Natural killer cell (primary cell): Measurements from ENCODE around the gene NHLRC2. TPM values are rescaled to one million over a fixed set of nuclear protein-coding genes. Genes with fewer than 3 reads are reported as not detected.

Source experiments
- ATAC-seq, 3 donors: fragments of 150-1000 bp in 2 of 3; fragments of 200-7000 bp in 1 of 3; cut with Tn5 transposase; 1 replicate in 1 of 3; 2 replicates in 2 of 3; pipeline ENCODE4 v1.10.0; 2021; ENCODE audit warnings: mild to moderate bottlenecking in 2 of 3, moderate library complexity in 2 of 3
- DNase-seq, 2 donors: peaks; one replicate each; pipeline versions ENCODE4 v3.0.0 to v3.0.0-alpha.2; 2013 to 2021; ENCODE audit warnings: mixed read lengths in 1 of 2
- H3K27ac ChIP-seq: one replicate; pipeline ENCODE4 v1.5.1; 2013; ENCODE audit warnings: mild to moderate bottlenecking, low read length
- H3K27me3 ChIP-seq: one replicate; pipeline ENCODE4 v1.6.1; 2013; ENCODE audit warnings: low read length; ENCODE audit not compliant: control insufficient read depth, insufficient read depth
- H3K36me3 ChIP-seq: one replicate; pipeline ENCODE4 v1.6.1; 2013; ENCODE audit warnings: low read length; ENCODE audit not compliant: control insufficient read depth, insufficient read depth
- H3K4me1 ChIP-seq: one replicate; pipeline ENCODE4 v1.6.1; 2013; ENCODE audit warnings: low read length; ENCODE audit not compliant: control insufficient read depth, insufficient read depth
- H3K4me3 ChIP-seq: one replicate; pipeline ENCODE4 v1.5.1; 2013; ENCODE audit warnings: low read length
- H3K9me3 ChIP-seq: one replicate; pipeline ENCODE4 v1.6.1; 2013; ENCODE audit warnings: low read length; ENCODE audit not compliant: control insufficient read depth, insufficient read depth
- H3K27ac Mint-ChIP-seq, 2 donors: one replicate each; pipeline ENCODE4 v1.8.0; 2022; ENCODE audit warnings: mild to moderate bottlenecking in 2 of 2, mixed read lengths in 2 of 2, moderate library complexity in 1 of 2
- H3K27me3 Mint-ChIP-seq, 2 donors: one replicate each; pipeline ENCODE4 v1.8.0; 2022; ENCODE audit warnings: low read depth in 2 of 2, mixed read lengths in 2 of 2
- H3K36me3 Mint-ChIP-seq: one replicate; pipeline ENCODE4 v1.8.0; 2022; ENCODE audit warnings: mixed read lengths
- H3K4me1 Mint-ChIP-seq, 2 donors: one replicate each; pipeline ENCODE4 v1.8.0; 2022; ENCODE audit warnings: mixed read lengths in 2 of 2
- H3K4me3 Mint-ChIP-seq: one replicate; pipeline ENCODE4 v1.8.0; 2022; ENCODE audit warnings: mild to moderate bottlenecking, moderate library complexity, mixed read lengths
- H3K9me3 Mint-ChIP-seq, 2 donors: one replicate each; pipeline ENCODE4 v1.8.0; 2022; ENCODE audit warnings: mixed read lengths in 2 of 2
- WGBS: methylation state at CpG from one replicate; pipeline ENCODE4 v1.1.7; 2013; ENCODE audit warnings: missing lambda C conversion rate; ENCODE audit not compliant: insufficient coverage; 5-methylcytosine and 5-hydroxymethylcytosine counted together
- intact Hi-C: fragments of 100-400 bp; cut with micrococcal nuclease; formaldehyde crosslinking; loops from one replicate; pipeline ENCODE4 v1.14.2; 2022
- total RNA-seq, 4 donors: library from RNA; stranded (reverse); fragments of 120-200 nt in 1 of 4; gene quantifications; one replicate each; pipeline versions ENCODE4 v1.2.3 to v1.2.4, GENCODE V29; 2013 to 2022
- TF ChIP-seq, protein P1 (sequence below): fragments of 200-600 bp; IDR thresholded peaks from one replicate; pipeline ENCODE4 v1.8.0; 2022; ENCODE audit warnings: antibody characterized with exemption

NHLRC2 gene
- total RNA-seq, 3 donors from 2014 or later (not counting 1 experiment from before 2014, with no cell fraction given) = 19.0 to 24.7 (median 22.4) TPM

DNA sequence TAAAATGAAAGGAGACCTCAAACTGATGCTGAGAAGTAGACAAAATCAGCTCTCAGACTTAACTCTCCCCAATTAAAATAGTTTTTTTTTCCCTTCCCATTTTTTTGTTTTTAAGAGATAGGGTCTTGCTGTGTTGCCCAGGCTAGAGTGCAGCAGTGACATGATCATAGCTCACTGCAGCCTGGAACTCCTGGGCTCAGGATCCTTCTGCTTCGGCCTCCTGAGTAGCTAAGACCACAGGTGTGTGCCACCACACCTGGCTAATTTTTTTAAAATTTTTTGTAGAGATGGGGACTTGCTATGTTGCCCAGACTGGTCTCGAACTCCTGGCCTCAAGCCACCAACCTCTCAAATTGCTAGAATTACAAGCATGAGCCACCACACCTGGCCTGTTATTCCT lies 61.1 kb downstream of the NHLRC2 start:
- intact Hi-C loops = no loop called here
- Mint-ChIP-seq H3K27me3 (no peaks in the 10 kb centered on the region), H3K27ac (no peak overlapping the region)

DNA sequence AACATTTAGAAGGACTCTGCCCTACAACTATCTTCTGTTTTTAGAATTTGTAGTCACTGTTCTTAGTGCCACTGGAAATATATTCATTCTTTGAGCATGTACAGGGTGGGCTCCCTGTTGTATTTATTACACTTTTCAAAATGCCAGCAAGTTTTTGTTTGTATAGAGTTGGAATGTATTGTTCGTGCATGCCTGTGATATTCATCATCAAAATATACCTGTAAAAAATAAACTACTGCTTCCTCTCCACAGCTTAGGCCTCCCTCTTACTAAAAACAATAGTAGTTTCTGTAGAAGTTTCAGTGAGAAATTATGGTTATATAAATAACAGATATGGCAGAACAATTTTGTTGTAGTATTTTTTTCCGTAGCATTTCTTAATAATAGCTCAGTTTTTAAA lies 61.6 kb downstream of the NHLRC2 start:
- no CpG with 5 or more reads among the region's 2 CpGs for WGBS
- TF ChIP-seq, protein P1, sequence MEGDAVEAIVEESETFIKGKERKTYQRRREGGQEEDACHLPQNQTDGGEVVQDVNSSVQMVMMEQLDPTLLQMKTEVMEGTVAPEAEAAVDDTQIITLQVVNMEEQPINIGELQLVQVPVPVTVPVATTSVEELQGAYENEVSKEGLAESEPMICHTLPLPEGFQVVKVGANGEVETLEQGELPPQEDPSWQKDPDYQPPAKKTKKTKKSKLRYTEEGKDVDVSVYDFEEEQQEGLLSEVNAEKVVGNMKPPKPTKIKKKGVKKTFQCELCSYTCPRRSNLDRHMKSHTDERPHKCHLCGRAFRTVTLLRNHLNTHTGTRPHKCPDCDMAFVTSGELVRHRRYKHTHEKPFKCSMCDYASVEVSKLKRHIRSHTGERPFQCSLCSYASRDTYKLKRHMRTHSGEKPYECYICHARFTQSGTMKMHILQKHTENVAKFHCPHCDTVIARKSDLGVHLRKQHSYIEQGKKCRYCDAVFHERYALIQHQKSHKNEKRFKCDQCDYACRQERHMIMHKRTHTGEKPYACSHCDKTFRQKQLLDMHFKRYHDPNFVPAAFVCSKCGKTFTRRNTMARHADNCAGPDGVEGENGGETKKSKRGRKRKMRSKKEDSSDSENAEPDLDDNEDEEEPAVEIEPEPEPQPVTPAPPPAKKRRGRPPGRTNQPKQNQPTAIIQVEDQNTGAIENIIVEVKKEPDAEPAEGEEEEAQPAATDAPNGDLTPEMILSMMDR = no peak
- no peaks in the 10 kb centered on the region for H3K27me3 Mint-ChIP-seq

More for the DNA sequence above, 61.1 kb downstream of the NHLRC2 start:
- Histone ChIP-seq H3K27ac (no peak overlapping the region), H3K4me3 (no peak overlapping the region), H3K4me1 (no peaks in the 10 kb centered on the region), H3K9me3 (no peaks in the 10 kb centered on the region), H3K36me3 (peaks cover 6% of the 10 kb centered on the region), H3K27me3 (no peaks in the 10 kb centered on the region)
- WGBS = 100% methylated on average over 1 of the region's 2 CpGs
- Mint-ChIP-seq H3K4me1 (no peaks in the 10 kb centered on the region), H3K9me3 (no peaks in the 10 kb centered on the region), H3K4me3 (no peak overlapping the region), H3K36me3 (peaks cover 6% of the 10 kb centered on the region)
- no peak for ATAC-seq
- no peak for DNase-seq
- TF ChIP-seq, protein P1 = no peak

DNA sequence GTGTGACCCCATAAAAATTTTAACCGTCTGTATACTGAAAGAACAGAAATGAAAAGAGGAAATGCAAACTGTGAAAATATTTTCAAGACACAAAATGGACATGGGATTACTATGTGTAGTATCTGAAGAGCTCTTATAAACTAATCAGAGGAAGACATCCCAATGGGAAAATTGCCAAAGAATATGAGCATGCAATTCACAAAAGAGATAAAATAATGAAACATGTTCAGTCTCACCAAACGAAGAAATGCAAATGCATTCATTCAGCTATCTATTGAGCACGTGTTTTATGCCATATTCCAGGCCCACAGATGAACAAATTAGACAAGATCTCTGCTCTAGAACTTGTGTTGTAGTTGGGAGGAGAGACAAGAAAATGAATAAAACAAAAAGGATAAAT lies 63.2 kb downstream of the NHLRC2 start:
- Histone ChIP-seq H3K9me3 (no peaks in the 10 kb centered on the region), H3K4me3 (no peak overlapping the region), H3K27me3 (no peaks in the 10 kb centered on the region), H3K27ac (no peak overlapping the region), H3K36me3 (no peaks in the 10 kb centered on the region), H3K4me1 (no peaks in the 10 kb centered on the region)
- WGBS = 92% methylated on average over 3 of the region's 3 CpGs
- Mint-ChIP-seq H3K27ac (no peak overlapping the region), H3K4me1 (no peaks in the 10 kb centered on the region), H3K36me3 (peaks cover 6% of the 10 kb centered on the region), H3K9me3 (no peaks in the 10 kb centered on the region), H3K4me3 (no peak overlapping the region), H3K27me3 (no peaks in the 10 kb centered on the region)
- TF ChIP-seq, protein P1 = no peak
- DNase-seq = no peak
- intact Hi-C loops = no loop called here
- ATAC-seq = no peak

More for the DNA sequence above, 61.6 kb downstream of the NHLRC2 start:
- H3K4me3 Mint-ChIP-seq = no peak overlapping the region
- Histone ChIP-seq H3K9me3 (no peaks in the 10 kb centered on the region), H3K4me1 (no peaks in the 10 kb centered on the region), H3K27ac (no peak overlapping the region), H3K36me3 (peaks cover 6% of the 10 kb centered on the region), H3K27me3 (no peaks in the 10 kb centered on the region), H3K4me3 (no peak overlapping the region)
- no peak for ATAC-seq
- peaks cover 6% of the 10 kb centered on the region for H3K36me3 Mint-ChIP-seq
- intact Hi-C loops = no loop called here
- DNase-seq = no peak
- no peak overlapping the region for H3K27ac Mint-ChIP-seq
- no peaks in the 10 kb centered on the region for H3K9me3 Mint-ChIP-seq
- no peaks in the 10 kb centered on the region for H3K4me1 Mint-ChIP-seq

DNA sequence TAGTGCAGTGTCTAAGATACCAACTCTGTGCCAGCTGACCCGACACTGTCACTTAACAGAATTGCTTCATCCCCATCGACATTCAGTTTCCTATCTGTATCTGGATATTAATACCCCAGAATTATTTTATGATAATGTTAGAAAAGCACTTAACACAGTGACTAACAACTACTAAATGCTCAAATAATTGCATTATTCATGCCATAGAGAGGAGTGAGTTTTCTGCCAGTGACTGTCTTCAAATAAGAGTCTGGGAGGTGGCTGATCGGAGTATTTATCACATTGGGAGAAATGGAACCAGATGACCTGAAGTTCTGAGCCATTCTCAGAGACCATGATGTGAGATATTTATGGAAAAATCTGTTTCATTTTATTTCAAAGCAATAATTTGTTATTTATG lies 65.7 kb downstream of the NHLRC2 start:
- intact Hi-C loops = no loop called here
- H3K27me3 Mint-ChIP-seq = peaks cover 7 to 8% of the 10 kb centered on the region in 2 donors
- WGBS = 100% methylated on average over 1 of the region's 3 CpGs
- ATAC-seq = no peak
- TF ChIP-seq, protein P1 = no peak
- H3K9me3 Mint-ChIP-seq = peaks cover 0 to 5% of the 10 kb centered on the region in 2 donors
- H3K27ac Mint-ChIP-seq = no peak overlapping the region
- Histone ChIP-seq H3K4me1 (no peaks in the 10 kb centered on the region), H3K36me3 (no peaks in the 10 kb centered on the region), H3K9me3 (no peaks in the 10 kb centered on the region), H3K27ac (no peak overlapping the region), H3K4me3 (no peak overlapping the region), H3K27me3 (no peaks in the 10 kb centered on the region)
- H3K36me3 Mint-ChIP-seq = peaks cover 17% of the 10 kb centered on the region
- no peak overlapping the region for H3K4me3 Mint-ChIP-seq
- DNase-seq = no peak
- no peaks in the 10 kb centered on the region for H3K4me1 Mint-ChIP-seq
